Activated CD4-positive, CD25-positive, alpha-beta regulatory T cell (primary cell): ENCODE results near the gene CLEC4M.
"Not testable (repeated sequence)": the region's sequence is repeated elsewhere in the genome, so short reads cannot be mapped to it uniquely, and the experiment has no call there.

Experiments used
- DNase-seq, 4 experiments: peaks; one replicate each; lab custom pipeline; 2025; lab: John Stamatoyannopoulos, UW

Gene CLEC4M

DNA sequence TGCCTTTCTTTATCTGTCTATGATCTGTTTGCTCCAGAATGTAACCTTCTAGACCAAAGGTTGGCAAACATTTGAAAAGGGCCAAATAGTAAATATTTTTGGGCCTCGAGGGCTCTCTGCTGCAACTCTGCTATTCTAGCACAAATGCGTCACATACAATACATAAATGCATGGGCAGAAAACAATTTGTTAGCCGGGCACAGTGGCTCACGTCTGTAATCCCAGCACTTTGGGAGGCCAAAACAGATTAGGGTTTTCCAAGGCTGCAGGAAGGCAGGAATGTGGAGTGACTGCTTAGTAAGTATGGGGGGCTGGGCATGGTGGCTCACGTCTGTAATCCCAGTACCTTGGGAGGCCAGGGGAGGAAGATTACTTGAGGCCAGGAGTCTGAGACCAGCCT, 45.1 kb downstream of the CLEC4M start:
- DNase-seq, result no peak

DNA sequence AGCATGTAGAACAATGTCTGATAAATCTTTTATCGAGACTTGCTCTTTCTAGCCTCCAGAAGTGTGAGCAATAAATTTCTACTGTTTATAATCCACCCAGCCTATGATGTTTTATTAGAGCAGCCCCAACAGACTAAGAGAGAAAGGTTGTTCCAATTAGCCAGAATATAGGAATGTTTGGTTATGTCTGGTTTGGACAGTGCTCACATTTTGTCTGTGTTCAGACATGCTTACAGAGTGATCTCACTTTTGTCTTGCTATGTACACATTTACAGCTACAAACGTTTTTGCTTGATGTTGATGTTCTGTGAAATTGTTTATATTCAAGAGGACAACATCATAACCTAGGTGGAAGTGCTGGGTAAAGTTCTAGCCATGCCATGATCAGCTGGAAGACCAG, 48.9 kb downstream of the CLEC4M start:
- no peak for DNase-seq

DNA sequence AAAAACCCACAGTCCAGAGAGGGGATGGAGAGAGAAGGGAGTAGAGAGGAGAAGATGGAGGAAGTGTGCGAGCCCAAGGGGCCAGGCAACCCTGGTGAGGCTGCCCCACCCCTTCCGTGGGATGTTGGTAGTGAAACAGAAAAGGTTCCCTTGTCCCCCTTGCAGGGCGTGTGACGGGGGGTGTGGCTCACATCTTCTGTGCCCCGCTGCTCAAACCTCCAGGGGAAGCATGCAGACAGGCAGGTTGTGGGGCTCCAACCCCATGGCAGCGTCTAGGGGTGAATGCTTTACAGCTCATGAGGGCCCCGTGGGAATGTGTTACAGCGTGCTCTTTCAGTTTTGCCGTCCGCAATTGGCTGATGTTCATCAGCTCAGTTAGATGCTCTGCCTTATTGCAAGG, 52.3 kb downstream of the CLEC4M start:
- no peak for DNase-seq

DNA sequence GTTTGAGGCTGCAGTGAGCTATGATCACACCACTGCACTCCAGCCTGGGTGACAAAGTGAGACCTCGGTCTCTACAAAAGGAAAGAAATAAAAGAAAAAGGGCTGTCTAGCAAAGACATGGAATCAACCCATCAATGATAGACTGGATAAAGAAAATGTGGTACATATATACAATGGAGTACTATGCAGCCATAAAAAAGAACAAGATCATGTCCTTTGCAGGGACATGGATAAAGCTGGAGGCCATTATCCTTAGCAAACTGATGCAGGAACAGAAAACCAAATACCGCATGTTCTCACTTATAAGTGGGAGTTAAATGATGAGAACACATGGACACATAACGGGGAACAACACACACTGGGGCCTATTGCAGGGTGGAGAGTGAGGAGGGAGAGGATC, 53.0 kb downstream of the CLEC4M start:
- not testable (repeated sequence) for DNase-seq

DNA sequence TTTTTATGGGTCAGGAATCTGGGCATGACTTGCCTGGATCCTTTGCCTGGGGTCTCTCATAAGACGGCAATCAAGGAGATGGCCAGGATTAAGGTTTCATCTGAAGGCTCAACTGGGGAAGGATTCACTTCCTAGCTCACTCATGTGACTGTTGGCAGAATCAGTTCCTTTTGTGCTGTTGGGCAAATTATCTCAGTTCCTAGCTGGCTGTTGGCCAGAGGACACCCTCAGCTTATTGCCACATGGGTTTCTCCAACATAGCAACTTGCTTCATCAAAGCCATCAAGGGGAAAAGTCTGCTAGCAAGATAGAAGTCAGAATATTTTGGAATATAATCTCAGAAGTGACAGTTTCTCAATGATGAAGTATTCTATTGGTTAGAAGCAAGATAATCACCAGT, 54.8 kb downstream of the CLEC4M start:
- DNase-seq, result no peak

DNA sequence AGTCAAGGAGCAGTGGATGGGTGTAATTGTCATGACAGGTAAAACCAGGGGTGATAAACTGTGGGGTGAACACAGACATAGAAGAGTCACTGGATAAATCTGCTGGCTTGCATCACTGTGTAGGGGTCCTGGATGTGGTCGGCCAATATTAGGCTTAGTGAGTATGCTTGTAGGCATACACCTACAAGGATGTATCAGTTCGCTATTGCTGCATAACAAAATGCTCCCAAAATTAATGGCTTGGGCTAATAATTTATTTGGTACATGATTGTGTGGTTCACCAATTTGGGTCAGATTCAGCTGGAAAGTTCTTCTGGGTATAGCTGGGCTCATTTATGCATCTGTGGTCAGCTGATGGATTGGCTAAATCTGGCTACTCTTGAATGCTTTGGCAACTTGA, 55.8 kb downstream of the CLEC4M start:
- DNase-seq, result no peak
